GM11168 (cell line): ENCODE data around the gene CKAP2L.
"Not testable (repeated sequence)": the region's sequence is repeated elsewhere in the genome, so short reads cannot be mapped to it uniquely, and the experiment has no call there.

ENCODE experiments used
- in situ Hi-C: fragments of 300-500 bp; cut with MboI; formaldehyde crosslinking; loops from one replicate; pipeline ENCODE4 v1.12.0; 2022; ENCODE audit warnings: low sequenced_read_pairs; ENCODE audit not compliant: unreplicated experiment

The CKAP2L gene

GRCh38 chr2:112728378-112729175, 35.8 kb downstream of the CKAP2L start:
- in situ Hi-C loops, result loop anchor here (10.0 kb wide), 2 partner anchors 104 to 134 kb away; no protein-coding TSS in a partner anchor

GRCh38 chr2:112728029-112728362, 36.4 kb downstream of the CKAP2L start:
- in situ Hi-C loops, result loop anchor here (10.0 kb wide), 2 partner anchors 103 to 133 kb away; no protein-coding TSS in a partner anchor

GRCh38 chr2:112727276-112728028, 37.0 kb downstream of the CKAP2L start:
- in situ Hi-C loops, result loop anchor here (10.0 kb wide), 2 partner anchors 103 to 133 kb away; no protein-coding TSS in a partner anchor

- in situ Hi-C loops, result loop anchor here (10.0 kb wide), 2 partner anchors 102 to 132 kb away; no protein-coding TSS in a partner anchor
Observed at GRCh38 chr2:112726487-112727190, 37.8 kb downstream of the CKAP2L start.

- in situ Hi-C loops, result loop anchor here (10.0 kb wide), 2 partner anchors 101 to 131 kb away; no protein-coding TSS in a partner anchor
Observed at GRCh38 chr2:112725545-112726457, 38.6 kb downstream of the CKAP2L start.

GRCh38 chr2:112724591-112725525, 39.6 kb downstream of the CKAP2L start:
- in situ Hi-C loops, result loop anchor here (10.0 kb wide), 2 partner anchors 100 to 130 kb away; no protein-coding TSS in a partner anchor

- in situ Hi-C loops, result loop anchor here (10.0 kb wide), 2 partner anchors 99 to 129 kb away; no protein-coding TSS in a partner anchor
Observed at GRCh38 chr2:112723995-112724394, 40.4 kb downstream of the CKAP2L start.

- in situ Hi-C loops, result loop anchor here (10.0 kb wide), 2 partner anchors 99 to 129 kb away; no protein-coding TSS in a partner anchor
Observed at GRCh38 chr2:112723547-112723940, 40.9 kb downstream of the CKAP2L start.

GRCh38 chr2:112722816-112723546, 41.4 kb downstream of the CKAP2L start:
- in situ Hi-C loops, result loop anchor here (10.0 kb wide), 2 partner anchors 98 to 128 kb away; no protein-coding TSS in a partner anchor

GRCh38 chr2:112721819-112722522, 42.4 kb downstream of the CKAP2L start:
- in situ Hi-C loops, result loop anchor here (10.0 kb wide), 2 partner anchors 97 to 127 kb away; no protein-coding TSS in a partner anchor

- in situ Hi-C loops, result loop anchor here (10.0 kb wide), 2 partner anchors 96 to 126 kb away; no protein-coding TSS in a partner anchor
Observed at GRCh38 chr2:112720785-112721184, 43.6 kb downstream of the CKAP2L start, which contains the start of gene NT5DC4. NT5DC4 (plus strand) TSS chr2:112721020; CDS start chr2:112721080, 60 bp downstream.

GRCh38 chr2:112718863-112719370, 45.5 kb downstream of the CKAP2L start:
- in situ Hi-C loops, result no loop called here

- in situ Hi-C loops, result not testable (repeated sequence)
Observed at GRCh38 chr2:112716826-112717352, 47.5 kb downstream of the CKAP2L start.

- in situ Hi-C loops, result not testable (repeated sequence)
Observed at GRCh38 chr2:112716094-112716493, 48.3 kb downstream of the CKAP2L start.

GRCh38 chr2:112714836-112715631, 49.4 kb downstream of the CKAP2L start:
- in situ Hi-C loops, result no loop called here
